Cardiac fibroblast (primary cell): ENCODE results near the gene CCDC197.

Source experiments
- DNase-seq, 2 donors: peaks; one replicate each; pipeline versions ENCODE4 v3.0.0 to v3.0.0-alpha.2; 2010; ENCODE audit warnings: low read depth in 2 of 2
- H3K4me3 ChIP-seq, 2 donors: replicated peaks in 1 of 2; 1 replicate in 1 of 2; 2 replicates in 1 of 2; pipeline ENCODE4 v1.5.1; 2011; ENCODE audit warnings: low read depth in 2 of 2, low read length in 2 of 2, mild to moderate bottlenecking in 2 of 2, moderate library complexity in 1 of 2
- CTCF ChIP-seq: IDR thresholded peaks from one replicate; pipeline ENCODE4 v1.5.1; 2011; ENCODE audit warnings: low read depth, mild to moderate bottlenecking, low read length, inconsistent platforms

CCDC197 gene

DNA sequence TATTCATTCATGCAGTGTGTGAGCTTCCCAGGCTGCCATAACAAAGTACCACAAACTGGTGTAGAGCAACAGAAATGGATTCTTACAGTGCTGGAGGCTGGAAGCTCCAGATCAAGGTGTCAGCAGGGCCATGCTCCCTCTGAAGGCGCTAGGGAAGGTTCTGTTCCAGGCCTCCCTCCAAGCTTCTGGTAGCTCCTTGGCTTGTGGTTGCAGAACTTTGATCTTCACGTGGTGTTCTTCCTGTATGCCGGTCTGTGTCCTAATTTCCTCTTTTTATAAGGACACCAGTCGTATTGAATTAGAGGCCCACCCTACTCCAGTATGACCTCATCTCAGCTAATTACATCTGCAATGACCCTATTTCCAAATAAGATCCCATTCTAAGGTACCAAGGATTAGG is 32.2 kb downstream of the CCDC197 start:
- no peak for TF ChIP-seq CTCF
- DNase-seq: no peak
- H3K4me3 ChIP-seq: no peak overlapping the region

DNA sequence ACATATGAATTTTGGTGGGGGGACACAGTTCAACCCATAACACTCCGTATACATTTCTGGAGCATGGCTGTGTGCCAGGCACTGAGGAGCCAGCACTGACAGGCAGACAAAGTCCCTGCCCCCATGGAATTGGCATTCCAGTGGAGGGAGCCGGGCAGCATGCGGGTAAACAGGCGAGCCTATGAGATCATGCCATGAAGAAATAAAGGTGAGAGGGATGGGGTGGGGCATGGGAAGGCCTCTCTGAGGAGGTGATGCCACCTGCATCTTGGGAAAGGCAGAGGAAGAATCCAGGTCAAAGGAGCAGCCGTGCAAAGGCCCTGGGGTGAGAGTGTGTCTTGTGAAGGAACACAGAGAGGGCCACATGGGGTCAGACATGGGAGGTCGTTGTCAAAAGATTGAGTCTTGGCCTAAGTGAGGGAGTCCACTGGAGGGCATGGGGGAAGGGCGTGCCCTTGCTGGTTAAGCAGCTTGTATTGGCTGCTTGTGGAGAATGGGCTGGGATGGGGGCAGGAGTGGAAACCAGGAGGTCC is 32.6 kb downstream of the CCDC197 start:
- no peak for DNase-seq
- no peak for TF ChIP-seq CTCF
- no peak overlapping the region for H3K4me3 ChIP-seq

- DNase-seq: no peak
- no peak overlapping the region for H3K4me3 ChIP-seq
- no peak for TF ChIP-seq CTCF
These were observed 33.5 kb downstream of the CCDC197 start for GRCh38 chr14:94030571-94030970.

DNA sequence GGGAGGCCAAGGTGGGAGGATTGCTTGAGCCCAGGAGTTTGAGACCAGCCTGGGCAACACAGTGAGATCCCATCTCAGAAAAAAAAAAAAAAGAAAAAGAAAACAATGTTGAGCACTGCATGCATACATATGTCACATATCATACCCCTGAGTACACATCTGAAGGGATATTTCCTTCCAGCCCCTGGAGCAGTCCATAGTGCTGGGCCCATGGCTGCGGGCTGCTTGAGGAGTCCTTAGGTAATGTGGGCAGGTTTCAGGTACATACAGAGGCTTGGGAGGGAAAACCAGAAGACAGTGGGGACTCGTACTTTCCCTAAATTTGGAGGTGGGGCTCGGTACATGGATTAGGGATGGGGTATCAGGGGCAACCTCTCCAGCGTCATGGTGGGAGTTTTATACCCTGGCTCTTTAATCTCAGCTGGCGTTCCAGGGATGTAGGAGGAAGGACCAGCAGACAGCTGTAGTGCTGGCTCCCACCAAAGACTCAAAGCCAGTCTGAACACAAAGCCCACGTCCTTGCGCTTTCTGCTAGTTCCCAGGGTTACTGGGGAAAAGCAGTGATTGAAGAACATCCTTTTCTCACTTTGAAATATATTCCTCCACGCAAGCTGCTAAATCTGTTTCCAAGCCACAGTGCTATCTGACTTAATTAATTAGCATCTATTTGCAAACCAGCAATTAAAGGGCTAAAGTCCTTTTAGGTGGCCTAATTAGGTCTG is 34.2 kb downstream of the CCDC197 start:
- no peak overlapping the region for H3K4me3 ChIP-seq
- DNase-seq: no peak
- TF ChIP-seq CTCF: no peak

DNA sequence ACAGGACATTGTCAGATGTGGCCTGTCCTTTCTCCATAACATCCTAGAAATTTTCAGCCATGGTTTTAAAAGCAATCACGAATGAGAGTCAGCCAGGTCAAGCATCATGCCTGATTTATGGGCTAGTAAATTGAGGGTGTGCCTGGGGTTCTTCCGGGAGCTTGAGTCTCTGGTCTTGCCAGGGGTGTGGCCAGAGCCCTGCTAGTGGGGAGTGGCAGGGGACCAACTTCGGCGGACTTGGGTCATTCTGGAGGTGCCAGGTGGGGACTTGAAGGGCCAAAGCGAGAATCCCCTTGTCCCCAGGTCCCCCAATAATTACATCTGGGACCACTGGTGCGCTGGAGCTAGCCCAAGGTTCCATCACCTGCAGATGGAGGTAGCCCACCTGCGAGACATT is 34.8 kb downstream of the CCDC197 start:
- DNase-seq: no peak
- H3K4me3 ChIP-seq: no peak overlapping the region
- TF ChIP-seq CTCF: no peak

DNA sequence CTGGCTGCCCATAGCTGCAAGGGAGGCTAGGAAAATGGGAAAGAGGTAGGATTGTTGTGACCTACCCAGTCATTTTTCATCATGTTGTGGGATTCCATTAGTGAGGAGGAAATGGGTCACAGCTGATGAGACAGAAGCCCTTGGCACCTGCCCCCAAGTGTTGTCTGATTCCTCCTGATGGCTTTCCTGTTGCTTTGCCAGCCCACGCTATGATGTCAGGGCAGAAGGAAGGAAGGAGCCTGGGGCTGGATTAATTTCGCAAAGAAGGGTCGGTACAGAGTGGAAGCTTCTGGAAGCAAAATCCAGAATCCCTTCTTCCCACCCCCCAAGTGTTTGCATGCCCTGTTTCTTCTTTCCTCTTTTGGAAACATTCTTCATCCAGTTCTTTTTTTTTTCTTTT is 37.8 kb downstream of the CCDC197 start:
- DNase-seq: no peak
- H3K4me3 ChIP-seq: no peak overlapping the region
- no peak for TF ChIP-seq CTCF
